ENCODE measurements around the gene C1QTNF1.

DNA sequence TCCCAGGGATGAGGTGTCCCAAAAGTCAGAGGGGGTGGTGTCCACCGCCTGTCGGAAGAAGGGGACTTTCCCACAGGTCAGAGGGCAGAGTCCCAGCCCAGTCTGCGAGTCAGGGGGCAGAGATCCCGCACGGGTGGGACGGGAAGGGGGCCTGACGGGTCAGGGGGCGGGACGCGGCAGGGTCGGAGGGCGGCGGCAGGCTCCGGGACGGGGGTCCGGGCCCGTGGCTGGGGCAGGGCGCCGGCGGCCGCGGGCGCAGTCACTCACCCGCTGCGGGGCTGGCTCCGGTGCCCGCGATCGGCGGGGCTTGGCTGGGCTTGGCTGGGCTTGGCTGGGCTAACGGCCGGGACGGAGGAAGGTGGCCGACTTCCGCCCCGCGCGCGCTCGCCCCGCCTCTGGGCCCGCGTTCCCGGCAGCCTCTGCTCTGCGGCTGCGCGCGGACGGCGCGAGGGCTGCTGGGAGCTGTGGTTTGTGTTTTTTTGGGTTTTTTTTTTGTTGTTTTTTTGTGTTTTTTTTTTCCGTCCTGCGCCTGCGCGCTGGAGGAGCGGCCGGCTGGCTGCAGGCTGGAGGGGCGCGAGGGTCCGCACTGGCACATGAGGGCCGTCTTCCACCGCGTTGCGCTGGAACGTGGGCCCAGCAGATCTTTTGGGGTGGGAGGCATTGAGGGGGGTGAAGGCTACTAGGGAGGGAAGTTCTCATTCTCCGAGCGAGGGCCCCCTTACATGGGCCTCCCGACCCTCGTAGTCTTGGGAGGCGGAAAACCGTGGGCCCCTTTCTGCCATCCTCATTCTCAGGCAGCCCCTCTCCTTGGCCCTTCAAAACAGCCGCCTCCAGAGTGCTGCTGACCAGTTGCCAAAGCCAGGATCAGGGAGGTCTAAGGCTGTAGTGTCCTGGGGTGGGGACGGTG lies 14.3 kb upstream of the C1QTNF1 start, which contains the start of gene CANT1:
- TF ChIP-seq, protein P1, sequence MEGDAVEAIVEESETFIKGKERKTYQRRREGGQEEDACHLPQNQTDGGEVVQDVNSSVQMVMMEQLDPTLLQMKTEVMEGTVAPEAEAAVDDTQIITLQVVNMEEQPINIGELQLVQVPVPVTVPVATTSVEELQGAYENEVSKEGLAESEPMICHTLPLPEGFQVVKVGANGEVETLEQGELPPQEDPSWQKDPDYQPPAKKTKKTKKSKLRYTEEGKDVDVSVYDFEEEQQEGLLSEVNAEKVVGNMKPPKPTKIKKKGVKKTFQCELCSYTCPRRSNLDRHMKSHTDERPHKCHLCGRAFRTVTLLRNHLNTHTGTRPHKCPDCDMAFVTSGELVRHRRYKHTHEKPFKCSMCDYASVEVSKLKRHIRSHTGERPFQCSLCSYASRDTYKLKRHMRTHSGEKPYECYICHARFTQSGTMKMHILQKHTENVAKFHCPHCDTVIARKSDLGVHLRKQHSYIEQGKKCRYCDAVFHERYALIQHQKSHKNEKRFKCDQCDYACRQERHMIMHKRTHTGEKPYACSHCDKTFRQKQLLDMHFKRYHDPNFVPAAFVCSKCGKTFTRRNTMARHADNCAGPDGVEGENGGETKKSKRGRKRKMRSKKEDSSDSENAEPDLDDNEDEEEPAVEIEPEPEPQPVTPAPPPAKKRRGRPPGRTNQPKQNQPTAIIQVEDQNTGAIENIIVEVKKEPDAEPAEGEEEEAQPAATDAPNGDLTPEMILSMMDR (optimal IDR thresholded peaks at IDR 0.05 in 1 of 3, IDR thresholded peaks at IDR 0.05 in 1 of 3, conservative IDR thresholded peaks at IDR 0.05 in 1 of 3; ENCODE audit: extremely low read depth in 1 of 3, insufficient read depth in 2 of 3, low read length in 3 of 3), result no peak
- TF ChIP-seq EZH2 (IDR thresholded peaks at IDR 0.05; ENCODE audit: low read length), result no peak
